ENCODE data around the gene DPP6.

DPP6 gene

DNA sequence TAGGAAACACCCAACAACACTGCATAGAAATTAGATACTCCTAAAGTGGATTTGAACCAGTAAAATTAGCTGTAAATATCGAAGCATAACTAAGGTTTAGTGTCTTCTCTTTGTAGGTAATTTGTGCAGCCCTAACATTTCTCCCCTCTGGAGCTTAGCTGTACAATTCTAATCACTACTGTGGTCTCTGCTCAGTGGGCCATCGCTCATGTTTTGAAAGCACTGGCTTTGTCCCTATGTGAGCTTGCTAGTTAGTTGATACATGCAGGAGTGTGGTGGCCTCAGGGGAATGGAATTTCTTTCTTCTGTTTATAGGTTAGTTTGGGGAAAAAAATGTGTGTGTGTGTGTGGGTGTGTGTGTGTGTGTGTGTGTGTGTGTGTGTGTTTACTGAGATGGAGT, 373.1 kb downstream of the DPP6 start:
- DNase-seq = no peak

- DNase-seq = no peak
Measured at GRCh38 chr7:154426778-154427177, 374.6 kb downstream of the DPP6 start.

- no peak for DNase-seq
Measured at GRCh38 chr7:154427533-154427932, 375.3 kb downstream of the DPP6 start.

DNA sequence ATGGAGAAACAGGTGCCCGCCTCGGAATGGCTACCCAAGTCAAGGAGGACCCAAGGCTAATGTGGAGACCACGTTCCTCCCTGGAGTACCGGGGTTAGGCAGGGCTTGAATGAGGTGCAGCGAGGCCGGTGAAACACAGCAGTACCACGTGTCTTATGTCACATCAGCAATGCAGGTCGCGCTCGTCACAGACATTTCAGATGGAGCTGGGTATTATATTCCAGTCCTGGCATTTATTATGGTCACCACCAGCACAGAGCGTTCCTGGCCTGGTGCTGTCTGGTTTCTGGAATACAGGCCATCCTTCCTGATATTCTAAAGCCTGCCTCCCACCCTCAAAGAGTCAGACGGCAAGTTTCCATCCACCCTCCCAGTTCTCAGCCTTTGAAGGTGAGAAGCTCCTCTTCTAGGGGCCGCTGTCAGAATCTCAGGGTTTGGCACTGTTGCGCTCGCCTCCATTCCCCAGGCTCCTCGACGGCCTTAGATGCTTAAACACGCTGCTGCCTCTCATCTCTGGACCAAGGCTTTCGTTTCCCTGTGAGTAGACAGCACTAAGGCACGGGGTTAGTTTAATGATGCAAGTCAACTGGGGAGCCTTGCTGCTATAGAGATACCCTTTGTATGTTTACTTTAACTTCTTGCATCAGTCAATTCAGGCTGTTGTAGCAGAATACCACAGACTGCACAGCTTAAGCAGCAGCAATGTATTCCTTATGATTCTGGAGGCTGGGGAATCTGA, 377.6 kb downstream of the DPP6 start:
- DNase-seq = no peak

- no peak for DNase-seq
Measured at GRCh38 chr7:154430640-154431039, 378.4 kb downstream of the DPP6 start.

GRCh38 chr7:154431045-154431444, 378.8 kb downstream of the DPP6 start:
- DNase-seq = no peak

DNA sequence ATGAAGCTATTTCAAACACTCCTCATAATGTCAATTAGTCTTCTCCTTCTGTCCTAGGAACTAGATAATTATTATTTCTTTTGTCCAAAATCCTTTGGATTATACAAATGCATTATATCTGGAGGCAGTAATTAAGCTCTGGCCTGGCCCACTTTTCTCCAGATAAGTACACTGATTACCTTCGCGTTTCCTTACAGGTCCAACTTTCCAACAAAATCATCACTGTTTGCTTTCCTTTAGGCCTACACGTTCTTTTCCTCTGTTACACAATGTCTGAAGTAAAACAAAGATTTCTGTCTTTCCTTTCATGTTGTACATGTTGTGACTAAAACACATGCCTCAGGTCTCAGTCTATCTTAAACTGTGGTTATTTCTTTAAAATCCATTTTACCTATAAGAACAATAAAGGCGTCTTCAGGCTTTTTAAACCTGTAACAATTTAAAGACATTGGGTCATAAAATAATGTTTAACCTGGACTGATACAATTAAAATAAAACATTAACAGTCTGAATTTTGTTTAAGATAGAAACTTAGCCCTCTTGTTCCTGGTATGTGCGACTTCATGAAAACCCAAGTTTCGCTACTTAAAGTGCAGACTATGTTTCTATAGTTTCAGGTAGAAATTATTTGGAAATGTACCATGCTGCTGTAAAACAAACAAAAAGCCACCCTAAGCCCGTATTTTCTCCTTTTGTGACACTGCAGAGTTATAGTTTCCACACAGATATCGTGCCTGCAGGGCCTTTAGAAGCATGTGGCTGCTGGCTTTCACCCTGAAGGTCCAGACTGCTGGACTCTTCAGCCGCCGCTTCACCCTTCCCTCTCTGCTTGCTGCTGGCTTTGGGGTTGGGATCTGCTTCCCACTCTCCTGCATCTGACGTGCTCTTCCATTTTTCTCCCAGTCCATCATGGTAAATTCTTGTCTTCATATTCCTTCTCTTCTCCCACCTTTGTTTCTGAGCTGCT, 381.7 kb downstream of the DPP6 start:
- DNase-seq = no peak

GRCh38 chr7:154436560-154436959, 384.4 kb downstream of the DPP6 start:
- DNase-seq = no peak

GRCh38 chr7:154437234-154437633, 385.0 kb downstream of the DPP6 start:
- no peak for DNase-seq

DNA sequence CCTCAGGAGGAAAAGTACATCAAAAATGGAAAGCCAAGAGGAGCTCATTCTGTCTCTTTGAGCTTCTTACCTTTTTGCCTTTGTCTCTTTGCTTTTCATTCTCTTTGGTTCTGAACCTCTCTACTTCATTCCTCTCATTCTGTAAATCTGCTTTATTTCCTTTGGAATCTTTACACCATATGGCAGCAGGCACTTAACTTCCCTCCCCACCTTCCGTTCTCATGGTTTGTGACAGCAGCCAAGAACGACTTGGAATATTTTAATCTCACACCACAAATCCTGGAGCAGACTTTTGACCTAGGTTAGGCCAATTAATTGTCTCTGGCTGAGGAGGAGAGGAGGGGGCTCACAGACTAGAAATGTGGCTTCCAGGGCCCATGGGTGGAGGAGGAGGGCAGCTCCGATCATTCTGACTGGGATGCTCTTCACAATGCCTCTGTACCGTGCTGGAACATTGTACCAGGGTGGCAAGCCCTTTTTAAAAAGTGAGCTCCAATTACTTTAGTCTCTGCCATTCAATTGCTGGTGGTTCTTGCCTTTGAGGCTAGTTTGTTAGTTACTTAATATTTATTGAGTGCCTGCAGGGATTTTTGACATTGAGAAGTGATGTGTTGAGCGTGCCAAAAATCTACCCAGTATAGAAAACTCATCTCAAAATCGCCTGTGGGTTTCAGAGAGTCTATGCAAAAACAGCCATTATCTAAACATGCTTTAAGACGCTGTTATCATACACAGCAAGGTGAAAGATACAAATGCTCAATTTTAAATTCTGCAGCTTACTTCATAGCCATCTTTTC, 386.6 kb downstream of the DPP6 start:
- DNase-seq = no peak

DNA sequence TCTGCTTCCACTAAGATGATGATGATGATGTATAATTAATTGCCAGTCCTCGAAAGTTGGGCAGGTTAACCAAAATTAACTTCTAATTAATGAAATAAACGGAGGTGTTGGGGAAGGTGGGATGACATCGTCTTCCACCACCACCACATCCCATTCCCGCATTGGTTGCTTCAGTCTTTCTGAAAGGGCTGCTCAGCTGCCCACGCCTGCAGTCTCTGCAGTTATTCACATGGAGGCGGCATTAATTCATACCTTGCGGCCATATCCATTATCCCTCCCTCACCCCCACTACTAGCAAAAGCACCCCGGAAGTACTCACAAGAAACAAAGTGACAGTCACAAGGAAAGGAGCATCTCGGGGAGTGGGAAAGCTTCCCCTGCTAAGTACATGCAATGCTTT, 387.9 kb downstream of the DPP6 start:
- DNase-seq = no peak

GRCh38 chr7:154440651-154441050, 388.5 kb downstream of the DPP6 start:
- DNase-seq = no peak

DNA sequence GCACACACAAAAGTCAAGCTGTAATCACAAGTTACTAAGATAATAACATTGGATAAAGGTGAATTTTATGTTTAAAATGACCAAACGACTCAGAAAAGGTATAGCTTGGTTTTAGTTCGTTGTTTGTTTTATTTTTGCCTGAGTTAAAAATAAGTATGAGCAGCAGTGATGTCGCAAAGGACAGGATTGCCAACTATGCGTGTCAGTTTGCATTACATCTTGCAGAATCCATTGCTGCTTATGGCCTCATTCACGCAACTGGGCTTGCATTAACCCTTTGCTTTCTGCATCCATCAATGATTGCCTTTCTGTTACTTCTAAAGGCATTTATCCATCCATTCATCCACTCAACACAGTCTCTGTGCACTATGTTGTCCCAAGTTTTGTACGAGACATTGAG, 389.6 kb downstream of the DPP6 start:
- no peak for DNase-seq

GRCh38 chr7:154442939-154443338, 390.7 kb downstream of the DPP6 start:
- no peak for DNase-seq

GRCh38 chr7:154450451-154450850, 398.3 kb downstream of the DPP6 start:
- DNase-seq = no peak

GRCh38 chr7:154451480-154452457, 399.6 kb downstream of the DPP6 start:
- DNase-seq = no peak

DNA sequence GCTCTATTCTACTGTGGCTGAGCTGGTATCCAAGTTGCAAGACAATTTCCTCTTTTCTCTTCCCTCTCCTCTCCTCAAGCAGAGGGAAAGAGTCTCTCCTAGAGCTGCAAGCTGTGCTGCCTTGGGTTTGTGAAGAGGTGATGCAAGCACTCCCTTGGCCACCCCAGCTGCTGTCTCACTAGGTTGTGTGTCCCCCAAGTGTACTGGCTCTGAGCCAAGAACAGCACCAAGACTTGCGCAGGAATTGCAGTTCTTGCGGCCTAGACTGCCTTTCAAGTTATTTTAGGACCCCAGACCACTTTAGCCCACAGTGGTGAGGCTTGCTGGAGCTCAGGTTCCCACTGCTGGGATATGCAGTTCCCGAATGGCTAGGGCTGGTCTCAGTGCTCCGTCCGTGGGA, 411.6 kb downstream of the DPP6 start:
- no peak for DNase-seq

DNA sequence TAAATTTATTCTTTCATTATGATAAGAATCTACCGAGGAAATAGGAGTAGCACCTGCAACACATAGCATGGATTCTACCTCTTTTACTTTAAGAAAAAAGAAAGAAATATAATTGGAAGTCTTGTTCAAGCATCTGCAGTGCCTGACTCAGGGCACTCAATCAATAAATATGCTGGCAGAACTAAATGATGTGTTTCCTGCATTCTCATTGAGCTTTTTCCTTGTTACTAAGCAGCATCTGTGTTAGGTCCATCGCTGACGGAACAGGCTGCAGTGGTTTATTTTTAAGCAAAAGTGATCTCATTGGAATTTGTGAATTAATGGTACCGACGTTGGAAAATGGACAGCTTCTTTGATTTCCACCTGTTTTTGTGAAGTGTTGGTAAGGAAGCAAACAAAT, 417.5 kb downstream of the DPP6 start:
- no peak for DNase-seq

DNA sequence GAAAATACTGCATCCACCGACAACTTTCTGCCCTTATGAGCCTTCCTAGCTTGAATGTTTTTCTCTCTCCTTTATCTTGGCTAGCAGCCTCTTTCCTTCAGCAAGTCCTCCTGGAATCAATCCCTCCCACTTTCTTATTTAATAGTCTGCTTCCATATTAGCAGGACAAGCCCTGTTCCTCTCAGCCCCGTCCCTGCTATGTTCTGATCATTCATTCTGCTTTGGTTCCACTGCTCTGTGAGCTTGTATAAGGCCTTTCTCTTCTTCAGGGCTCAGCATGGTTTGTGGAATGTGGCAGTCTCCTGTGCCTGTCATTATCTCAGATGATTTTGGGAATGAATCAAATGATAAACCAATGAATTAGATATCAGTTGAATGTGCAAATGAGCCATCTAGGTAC, 420.1 kb downstream of the DPP6 start:
- no peak for DNase-seq

GRCh38 chr7:154473360-154473759, 421.2 kb downstream of the DPP6 start:
- DNase-seq = no peak

GRCh38 chr7:154474903-154475520, 422.8 kb downstream of the DPP6 start:
- no peak for DNase-seq

- DNase-seq = no peak
Measured at GRCh38 chr7:154475864-154476263, 423.7 kb downstream of the DPP6 start.

Data from amniotic stem cell (primary cell).